Ishikawa (cell line): ENCODE data around the gene KCNMB2.

Experiments
- FOXM1 ChIP-seq: IDR thresholded peaks from 2 replicates; pipeline ENCODE4 v1.6.1; 2012; ENCODE audit warnings: low read depth, borderline replicate concordance
- MAX ChIP-seq: IDR thresholded peaks from 2 replicates; pipeline ENCODE4 v1.6.1; 2012
- RAD21 ChIP-seq: IDR thresholded peaks from 2 replicates; pipeline ENCODE4 v1.6.1; 2012; ENCODE audit warnings: low read depth
- TAF1 ChIP-seq: IDR thresholded peaks from 2 replicates; pipeline ENCODE4 v1.6.1; 2012; ENCODE audit warnings: low read depth, mild to moderate bottlenecking
- TEAD4 ChIP-seq: IDR thresholded peaks from 2 replicates; pipeline ENCODE4 v1.6.1; 2012
- TF ChIP-seq, protein P1 (sequence below): IDR thresholded peaks from 2 replicates; pipeline ENCODE4 v1.6.1; 2012

GRCh38 chr3:178568911-178569310, 32.7 kb downstream of the KCNMB2 start:
- no peak for TF ChIP-seq RAD21
- TF ChIP-seq TAF1: no peak
- TF ChIP-seq, protein P1, sequence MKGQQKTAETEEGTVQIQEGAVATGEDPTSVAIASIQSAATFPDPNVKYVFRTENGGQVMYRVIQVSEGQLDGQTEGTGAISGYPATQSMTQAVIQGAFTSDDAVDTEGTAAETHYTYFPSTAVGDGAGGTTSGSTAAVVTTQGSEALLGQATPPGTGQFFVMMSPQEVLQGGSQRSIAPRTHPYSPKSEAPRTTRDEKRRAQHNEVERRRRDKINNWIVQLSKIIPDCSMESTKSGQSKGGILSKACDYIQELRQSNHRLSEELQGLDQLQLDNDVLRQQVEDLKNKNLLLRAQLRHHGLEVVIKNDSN: no peak
- no peak for TF ChIP-seq MAX
- no peak for TF ChIP-seq TEAD4
- TF ChIP-seq FOXM1: no peak
